ENCODE results near the gene DNAJC11. TPM values are rescaled to one million over a fixed set of nuclear protein-coding genes. Genes with fewer than 3 reads are reported as not detected.
A peak's percentile ranks its signal among the peaks of the same experiment; 100 is the strongest.
"Not testable (repeated sequence)": the region's sequence is repeated elsewhere in the genome, so short reads cannot be mapped to it uniquely, and the experiment has no call there.

Gene DNAJC11
- total and polyA plus RNA-seq, 2 donors from 2014 or later = 44.6 to 49.8 TPM

DNA sequence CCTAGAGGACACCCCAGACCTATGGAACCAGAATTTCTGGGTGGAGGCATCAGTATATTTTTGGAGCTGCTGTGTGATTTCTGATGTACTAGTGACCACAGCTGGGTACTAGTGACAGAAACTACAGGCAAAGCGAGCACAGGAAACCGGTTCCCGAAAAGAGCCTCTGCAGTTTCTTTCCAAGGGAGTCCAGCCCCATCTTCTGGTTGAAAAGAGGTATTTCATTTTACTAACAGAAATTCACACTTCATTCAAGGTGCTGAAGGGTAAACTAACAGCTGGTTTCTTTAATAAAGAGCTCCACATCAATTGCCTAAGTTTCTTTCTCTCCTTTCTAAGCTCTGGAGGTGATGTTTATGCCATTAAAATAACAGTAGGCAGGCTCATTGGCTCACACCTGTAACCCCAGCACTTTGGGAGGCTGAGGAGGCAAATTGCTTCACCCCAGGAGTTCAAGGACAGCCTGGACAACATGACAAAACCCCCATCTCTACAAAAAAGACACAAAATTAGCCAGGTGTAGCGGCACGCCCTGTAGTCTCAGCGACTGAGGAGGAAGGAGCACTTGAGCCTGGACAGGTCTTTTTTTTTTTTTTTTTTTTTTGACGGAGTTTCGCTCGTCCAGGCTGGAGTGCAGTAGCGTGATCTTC is 55.0 kb downstream of the DNAJC11 start:
- peaks cover 0 to 8% (median 4%) of the 10 kb centered on the region in 3 donors for H3K4me1 ChIP-seq (ENCODE audit: control insufficient read depth in 2 of 3, insufficient read depth in 2 of 3, low read depth in 1 of 3, low read length in 3 of 3)
- H3K4me3 ChIP-seq (ENCODE audit: low read length in 3 of 3) = no peak overlapping the region
- TF ChIP-seq, protein P1, sequence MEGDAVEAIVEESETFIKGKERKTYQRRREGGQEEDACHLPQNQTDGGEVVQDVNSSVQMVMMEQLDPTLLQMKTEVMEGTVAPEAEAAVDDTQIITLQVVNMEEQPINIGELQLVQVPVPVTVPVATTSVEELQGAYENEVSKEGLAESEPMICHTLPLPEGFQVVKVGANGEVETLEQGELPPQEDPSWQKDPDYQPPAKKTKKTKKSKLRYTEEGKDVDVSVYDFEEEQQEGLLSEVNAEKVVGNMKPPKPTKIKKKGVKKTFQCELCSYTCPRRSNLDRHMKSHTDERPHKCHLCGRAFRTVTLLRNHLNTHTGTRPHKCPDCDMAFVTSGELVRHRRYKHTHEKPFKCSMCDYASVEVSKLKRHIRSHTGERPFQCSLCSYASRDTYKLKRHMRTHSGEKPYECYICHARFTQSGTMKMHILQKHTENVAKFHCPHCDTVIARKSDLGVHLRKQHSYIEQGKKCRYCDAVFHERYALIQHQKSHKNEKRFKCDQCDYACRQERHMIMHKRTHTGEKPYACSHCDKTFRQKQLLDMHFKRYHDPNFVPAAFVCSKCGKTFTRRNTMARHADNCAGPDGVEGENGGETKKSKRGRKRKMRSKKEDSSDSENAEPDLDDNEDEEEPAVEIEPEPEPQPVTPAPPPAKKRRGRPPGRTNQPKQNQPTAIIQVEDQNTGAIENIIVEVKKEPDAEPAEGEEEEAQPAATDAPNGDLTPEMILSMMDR (IDR thresholded peaks at IDR 0.05; ENCODE audit: borderline replicate concordance, extremely low read depth, insufficient read depth) = peak; percentile 58
- no peak overlapping the region for H3K27ac ChIP-seq (ENCODE audit: low read depth in 2 of 2, low read length in 2 of 2)
- peak in 3 of 5 donors; percentile 62 to 85 (median 81) for DNase-seq
- intact Hi-C loops (cut with DNase I) = no loop called here
- H3K36me3 ChIP-seq (ENCODE audit: control insufficient read depth in 2 of 3, insufficient read depth in 3 of 3, low read length in 3 of 3) = peaks cover 3 to 19% (median 15%) of the 10 kb centered on the region in 3 donors
- H3K27me3 ChIP-seq (ENCODE audit: control insufficient read depth, insufficient read depth, low read length) = no peaks in the 10 kb centered on the region
- FAIRE-seq = peak; percentile 47
- H3K9ac ChIP-seq (ENCODE audit: low read length in 3 of 3) = no peak overlapping the region
- no peaks in the 10 kb centered on the region for H3K9me3 ChIP-seq (ENCODE audit: control insufficient read depth in 2 of 3, insufficient read depth in 1 of 3, low read length in 3 of 3)

DNA sequence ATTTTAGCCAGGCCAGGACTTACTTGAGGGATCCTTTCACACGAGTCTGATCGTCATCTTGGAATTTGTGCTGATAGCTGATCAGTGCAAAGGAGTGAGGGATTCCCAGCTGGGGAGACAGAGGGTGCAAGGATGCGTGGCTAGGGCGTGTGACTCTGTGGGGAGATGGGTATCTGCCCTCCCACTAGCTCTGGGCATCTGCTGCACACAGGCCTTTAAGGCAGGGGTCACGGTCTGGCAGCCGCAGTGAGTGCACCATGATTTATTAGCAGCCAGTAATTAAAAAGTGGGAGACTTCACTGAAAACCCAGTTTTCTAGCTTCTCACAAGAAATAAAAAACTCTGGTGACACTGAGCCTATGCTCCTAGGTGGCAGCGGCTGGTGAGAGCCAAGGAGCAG is 56.6 kb downstream of the DNAJC11 start:
- Histone ChIP-seq H3K36me3 (ENCODE audit: control insufficient read depth in 2 of 3, insufficient read depth in 3 of 3, low read length in 3 of 3) (peaks cover 2 to 25% (median 17%) of the 10 kb centered on the region in 3 donors), H3K4me3 (ENCODE audit: low read length in 3 of 3) (no peak overlapping the region), H3K27ac (ENCODE audit: low read depth in 2 of 2, low read length in 2 of 2) (no peak overlapping the region), H3K27me3 (ENCODE audit: control insufficient read depth, insufficient read depth, low read length) (no peaks in the 10 kb centered on the region), H3K9ac (ENCODE audit: low read length in 3 of 3) (no peak overlapping the region), H3K4me1 (ENCODE audit: control insufficient read depth in 2 of 3, insufficient read depth in 2 of 3, low read depth in 1 of 3, low read length in 3 of 3) (peaks cover 0 to 2% (median 0%) of the 10 kb centered on the region in 3 donors), H3K9me3 (ENCODE audit: control insufficient read depth in 2 of 3, insufficient read depth in 1 of 3, low read length in 3 of 3) (no peaks in the 10 kb centered on the region)
- TF ChIP-seq, protein P1 (IDR thresholded peaks at IDR 0.05; ENCODE audit: borderline replicate concordance, extremely low read depth, insufficient read depth) = no peak
- FAIRE-seq = no peak
- peak in 4 of 5 donors; percentile 82 to 85 (median 83) for DNase-seq
- intact Hi-C loops (cut with DNase I) = no loop called here

DNA sequence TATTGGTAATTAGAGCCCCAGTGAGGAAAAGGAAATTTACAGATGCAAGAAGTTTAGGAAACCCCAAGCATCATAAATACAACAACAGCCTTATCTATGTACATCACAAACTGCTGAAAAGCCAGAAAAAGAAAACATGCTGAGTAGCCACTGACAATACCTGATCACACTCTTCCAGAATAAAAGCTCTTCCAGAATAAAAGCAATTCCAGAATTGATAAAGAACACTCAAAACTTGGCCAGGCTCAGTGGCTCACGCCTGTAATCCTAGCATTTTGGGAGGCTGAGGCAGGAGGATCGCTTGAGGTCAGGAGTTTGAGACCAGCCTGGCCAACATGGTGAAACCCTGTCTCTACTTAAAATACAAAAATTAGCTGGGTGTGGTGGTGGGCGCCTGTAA is 60.7 kb downstream of the DNAJC11 start:
- DNase-seq; H3K4me3 ChIP-seq (ENCODE audit: low read length in 3 of 3); H3K4me1 ChIP-seq (ENCODE audit: control insufficient read depth in 2 of 3, insufficient read depth in 2 of 3, low read depth in 1 of 3, low read length in 3 of 3); FAIRE-seq; intact Hi-C loops (cut with DNase I); H3K9ac ChIP-seq (ENCODE audit: low read length in 3 of 3); H3K27me3 ChIP-seq (ENCODE audit: control insufficient read depth, insufficient read depth, low read length); H3K9me3 ChIP-seq (ENCODE audit: control insufficient read depth in 2 of 3, insufficient read depth in 1 of 3, low read length in 3 of 3); H3K27ac ChIP-seq (ENCODE audit: low read depth in 2 of 2, low read length in 2 of 2): not testable (repeated sequence)
- peaks cover 2 to 48% (median 45%) of the 10 kb centered on the region in 3 donors for H3K36me3 ChIP-seq (ENCODE audit: control insufficient read depth in 2 of 3, insufficient read depth in 3 of 3, low read length in 3 of 3)

DNA sequence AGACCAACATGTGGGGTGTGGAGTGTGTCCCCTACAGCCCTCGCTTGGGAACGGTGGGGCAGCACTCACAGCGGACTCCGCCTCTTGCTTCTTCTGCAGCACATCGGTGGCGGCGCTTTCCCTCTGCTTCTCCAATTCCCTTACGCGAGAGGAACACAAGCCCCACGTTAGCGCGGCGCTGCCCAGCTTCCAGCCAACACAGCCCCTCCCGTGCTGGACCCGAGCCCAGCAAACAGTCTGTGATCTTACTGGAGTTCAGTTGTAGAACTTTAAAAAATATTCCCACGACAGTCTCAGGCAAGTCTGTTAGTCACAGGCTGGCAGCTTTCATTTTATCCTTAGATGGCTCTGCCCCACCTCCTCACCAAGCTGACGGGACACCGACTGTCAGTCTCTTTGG is 63.4 kb downstream of the DNAJC11 start:
- Histone ChIP-seq H3K9ac (ENCODE audit: low read length in 3 of 3) (no peak overlapping the region), H3K4me1 (ENCODE audit: control insufficient read depth in 2 of 3, insufficient read depth in 2 of 3, low read depth in 1 of 3, low read length in 3 of 3) (peaks cover 0 to 4% (median 0%) of the 10 kb centered on the region in 3 donors), H3K9me3 (ENCODE audit: control insufficient read depth in 2 of 3, insufficient read depth in 1 of 3, low read length in 3 of 3) (no peaks in the 10 kb centered on the region), H3K36me3 (ENCODE audit: control insufficient read depth in 2 of 3, insufficient read depth in 3 of 3, low read length in 3 of 3) (peaks cover 2 to 41% (median 40%) of the 10 kb centered on the region in 3 donors), H3K27me3 (ENCODE audit: control insufficient read depth, insufficient read depth, low read length) (no peaks in the 10 kb centered on the region), H3K4me3 (ENCODE audit: low read length in 3 of 3) (no peak overlapping the region), H3K27ac (ENCODE audit: low read depth in 2 of 2, low read length in 2 of 2) (no peak overlapping the region)
- intact Hi-C loops (cut with DNase I) = no loop called here
- DNase-seq (peak in 1 of 5 donors; percentile 87), FAIRE-seq (no peak)
- TF ChIP-seq, protein P1 (IDR thresholded peaks at IDR 0.05; ENCODE audit: borderline replicate concordance, extremely low read depth, insufficient read depth) = no peak
